ENCODE measurements around the gene SAMD14. TPM values are rescaled to one million over a fixed set of nuclear protein-coding genes. Genes with fewer than 3 reads are reported as not detected.

The SAMD14 gene
- polyA plus RNA-seq, 2 donors: 0.37 to 0.44 TPM

DNA sequence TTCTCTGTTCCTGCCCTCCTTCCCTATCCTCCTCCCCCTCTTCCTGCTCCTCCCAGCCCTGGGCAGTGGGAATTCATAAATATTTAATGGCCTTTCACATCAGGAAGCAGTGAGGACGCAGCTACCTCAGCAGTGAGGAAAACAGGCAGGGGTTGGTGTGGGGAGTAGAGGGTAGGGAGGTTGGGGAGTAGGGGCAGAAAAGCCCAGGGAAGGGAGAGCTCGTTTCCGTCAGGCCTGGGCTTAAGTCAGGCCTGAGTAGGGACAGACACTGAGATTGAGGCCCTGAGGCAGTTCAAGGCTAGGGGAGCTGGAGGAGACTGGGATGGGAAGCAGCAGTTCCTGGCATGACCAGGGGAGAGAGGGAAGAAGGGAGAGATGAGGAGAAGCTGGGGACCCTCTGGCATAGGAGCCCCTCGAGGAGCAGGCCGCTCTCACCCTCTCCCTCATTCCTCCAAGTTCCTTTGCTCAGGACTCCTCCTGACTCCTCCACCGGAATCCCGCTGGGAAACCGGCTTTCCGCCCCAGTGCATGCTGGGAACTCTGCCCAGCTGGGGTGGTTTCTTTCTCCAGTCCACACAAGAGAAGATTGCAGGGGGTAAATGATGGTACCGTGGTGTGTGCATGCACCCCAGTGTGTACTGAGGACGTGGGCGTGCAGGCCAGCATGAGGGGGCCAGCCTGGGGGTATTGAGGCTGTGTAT, 6.2 kb downstream of the SAMD14 start:
- WGBS, 2 donors: 41 to 45% methylated on average over 12 of the region's 12 CpGs
- peaks cover 2 to 5% of the 10 kb centered on the region in 2 donors for H3K4me1 ChIP-seq (ENCODE audit: control insufficient read depth in 2 of 2, insufficient read depth in 2 of 2, low read length in 1 of 2)
- peak overlapping the region; percentile 17 to 33 for H3K27ac ChIP-seq (ENCODE audit: low read depth in 2 of 2, low read length in 1 of 2)
- H3K27me3 ChIP-seq (ENCODE audit: control insufficient read depth in 1 of 2, insufficient read depth in 2 of 2, low read length in 2 of 2): no peaks in the 10 kb centered on the region
- H3K4me3 ChIP-seq (ENCODE audit: low read depth in 1 of 2, low read length in 2 of 2): no peak overlapping the region
- no peaks in the 10 kb centered on the region for H3K36me3 ChIP-seq (ENCODE audit: control insufficient read depth in 2 of 2, insufficient read depth in 2 of 2, low read length in 1 of 2)
- no peaks in the 10 kb centered on the region for H3K9me3 ChIP-seq (ENCODE audit: control insufficient read depth in 2 of 2, insufficient read depth in 1 of 2, low read depth in 1 of 2, low read length in 1 of 2)

DNA sequence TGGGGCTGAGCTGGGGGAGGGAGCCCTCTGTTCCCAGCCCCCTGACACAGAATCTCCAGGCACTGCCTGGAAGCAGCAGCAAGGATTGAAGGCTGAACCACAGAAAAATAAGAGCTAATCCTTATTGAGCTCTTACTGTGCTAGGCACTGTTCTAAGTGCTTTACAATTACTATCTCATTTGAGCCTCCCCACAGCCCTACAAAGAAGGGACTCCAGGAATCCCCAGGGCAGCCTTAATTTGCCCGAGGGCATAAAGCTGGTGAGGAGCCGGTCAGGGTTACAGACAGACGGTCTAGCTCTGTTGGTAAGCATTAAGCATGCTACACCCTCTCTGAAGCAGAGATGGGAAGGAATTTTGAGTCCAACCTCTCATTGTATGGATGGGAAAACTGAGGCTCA, 7.0 kb downstream of the SAMD14 start:
- Histone ChIP-seq H3K27me3 (ENCODE audit: control insufficient read depth in 1 of 2, insufficient read depth in 2 of 2, low read length in 2 of 2) (no peaks in the 10 kb centered on the region), H3K36me3 (ENCODE audit: control insufficient read depth in 2 of 2, insufficient read depth in 2 of 2, low read length in 1 of 2) (no peaks in the 10 kb centered on the region), H3K4me3 (ENCODE audit: low read depth in 1 of 2, low read length in 2 of 2) (no peak overlapping the region), H3K4me1 (ENCODE audit: control insufficient read depth in 2 of 2, insufficient read depth in 2 of 2, low read length in 1 of 2) (peaks cover 2 to 5% of the 10 kb centered on the region in 2 donors), H3K9me3 (ENCODE audit: control insufficient read depth in 2 of 2, insufficient read depth in 1 of 2, low read depth in 1 of 2, low read length in 1 of 2) (no peaks in the 10 kb centered on the region), H3K27ac (ENCODE audit: low read depth in 2 of 2, low read length in 1 of 2) (no peak overlapping the region)
- WGBS, 2 donors: 87 to 97% methylated on average over 3 of the region's 3 CpGs

DNA sequence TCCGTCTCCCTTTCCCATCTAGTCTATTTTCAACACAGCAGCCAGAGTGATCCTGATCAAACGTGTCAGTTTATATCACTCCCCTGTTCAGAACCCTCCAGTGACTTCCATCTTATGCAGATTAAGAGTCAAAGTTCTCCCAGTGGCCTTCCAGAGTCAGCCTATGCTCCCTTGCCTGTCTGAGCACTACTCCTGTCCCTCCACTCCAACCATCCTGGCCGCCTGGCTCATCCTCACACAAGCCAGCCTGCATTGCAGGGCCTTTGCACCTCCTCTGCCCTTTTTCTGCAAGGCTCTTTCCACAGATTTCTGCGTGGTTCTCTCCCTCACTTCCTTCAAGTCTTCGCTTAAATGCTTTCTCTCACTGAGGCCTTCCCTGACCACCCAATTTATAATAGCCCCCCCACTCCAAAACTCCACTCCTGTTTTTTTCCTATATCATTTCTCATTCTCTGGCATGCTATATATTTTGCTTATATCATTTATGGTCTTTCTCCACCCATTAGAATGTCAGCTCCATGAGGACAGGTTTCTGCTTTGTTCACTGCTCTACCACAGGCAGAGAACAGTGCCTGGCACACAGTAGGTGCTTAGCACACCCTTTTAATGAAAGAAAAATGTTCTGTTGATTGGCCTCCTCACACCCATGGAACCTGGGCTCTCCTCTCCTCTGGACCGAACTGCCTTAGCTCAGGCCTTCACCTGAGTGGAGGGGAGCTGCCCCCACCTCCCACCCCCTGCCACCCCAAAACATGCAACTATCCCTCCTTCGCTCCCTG, 9.3 kb downstream of the SAMD14 start:
- Histone ChIP-seq H3K4me3 (ENCODE audit: low read depth in 1 of 2, low read length in 2 of 2) (no peak overlapping the region), H3K36me3 (ENCODE audit: control insufficient read depth in 2 of 2, insufficient read depth in 2 of 2, low read length in 1 of 2) (no peaks in the 10 kb centered on the region), H3K4me1 (ENCODE audit: control insufficient read depth in 2 of 2, insufficient read depth in 2 of 2, low read length in 1 of 2) (peaks cover 2 to 5% of the 10 kb centered on the region in 2 donors), H3K27me3 (ENCODE audit: control insufficient read depth in 1 of 2, insufficient read depth in 2 of 2, low read length in 2 of 2) (no peaks in the 10 kb centered on the region), H3K9me3 (ENCODE audit: control insufficient read depth in 2 of 2, insufficient read depth in 1 of 2, low read depth in 1 of 2, low read length in 1 of 2) (no peaks in the 10 kb centered on the region), H3K27ac (ENCODE audit: low read depth in 2 of 2, low read length in 1 of 2) (no peak overlapping the region)
- WGBS, 2 donors: 88 to 90% methylated on average over 7 of the region's 7 CpGs

DNA sequence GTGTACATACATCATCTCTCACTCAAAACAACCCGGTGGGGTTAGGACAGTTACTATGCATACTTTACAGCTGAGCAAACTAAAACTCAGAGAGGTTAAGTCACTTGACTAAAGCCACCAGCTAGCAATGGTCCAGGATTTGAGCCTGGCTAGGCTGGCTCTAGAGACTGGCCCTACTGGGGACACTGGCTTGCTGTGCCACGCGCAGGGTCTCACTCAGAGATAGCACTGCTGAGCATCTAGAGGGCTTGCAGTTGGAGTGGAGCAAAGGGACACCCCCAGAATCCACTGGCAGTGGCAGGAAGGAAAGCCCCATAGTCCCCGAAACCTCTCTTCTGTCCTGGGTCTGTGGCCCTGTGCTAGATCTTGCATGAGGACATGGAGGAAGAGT, 11.1 kb downstream of the SAMD14 start:
- Histone ChIP-seq H3K27me3 (ENCODE audit: control insufficient read depth in 1 of 2, insufficient read depth in 2 of 2, low read length in 2 of 2) (no peaks in the 10 kb centered on the region), H3K9me3 (ENCODE audit: control insufficient read depth in 2 of 2, insufficient read depth in 1 of 2, low read depth in 1 of 2, low read length in 1 of 2) (no peaks in the 10 kb centered on the region), H3K4me3 (ENCODE audit: low read depth in 1 of 2, low read length in 2 of 2) (no peak overlapping the region), H3K4me1 (ENCODE audit: control insufficient read depth in 2 of 2, insufficient read depth in 2 of 2, low read length in 1 of 2) (peaks cover under 1 to 6% of the 10 kb centered on the region in 2 donors), H3K36me3 (ENCODE audit: control insufficient read depth in 2 of 2, insufficient read depth in 2 of 2, low read length in 1 of 2) (no peaks in the 10 kb centered on the region), H3K27ac (ENCODE audit: low read depth in 2 of 2, low read length in 1 of 2) (no peak overlapping the region)
- 85 to 87% methylated on average over 4 of the region's 4 CpGs for WGBS, 2 donors

DNA sequence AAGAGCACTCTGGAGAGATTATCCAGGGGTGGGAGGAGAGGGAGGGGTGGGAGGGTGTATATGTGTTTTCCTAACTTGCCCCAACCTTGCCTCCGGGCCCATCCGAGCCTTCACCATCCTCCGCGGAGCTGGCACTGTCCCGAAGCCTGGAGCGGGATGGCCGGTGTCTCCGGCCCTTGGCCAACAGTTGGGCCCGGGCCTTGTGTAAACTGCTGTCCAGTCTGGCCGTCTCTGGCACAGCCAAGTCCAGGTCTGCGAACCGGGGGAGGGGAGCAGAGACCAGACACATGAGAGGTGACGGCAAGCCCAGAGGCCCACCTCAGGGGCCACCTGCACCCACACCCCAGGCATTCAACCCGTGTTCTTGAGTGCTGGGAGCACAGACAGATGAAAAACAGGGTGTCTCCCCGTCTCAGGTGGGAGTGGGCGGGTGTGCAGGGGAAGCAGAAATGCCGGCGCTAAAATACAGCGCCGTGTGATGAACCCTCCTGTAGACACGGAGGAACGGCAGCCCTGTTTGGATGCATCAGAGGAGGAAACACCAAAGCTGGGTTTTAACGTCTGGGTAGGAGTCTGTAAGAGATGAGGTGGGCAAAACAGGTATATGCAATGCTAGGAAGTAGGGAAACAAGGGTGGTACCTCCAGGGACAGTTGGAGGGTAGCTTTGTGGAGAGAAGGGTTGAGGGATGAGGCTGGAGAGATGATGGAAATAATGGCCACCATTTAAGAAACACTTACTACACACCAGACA, 11.7 kb downstream of the SAMD14 start:
- no peaks in the 10 kb centered on the region for H3K9me3 ChIP-seq (ENCODE audit: control insufficient read depth in 2 of 2, insufficient read depth in 1 of 2, low read depth in 1 of 2, low read length in 1 of 2)
- no peak overlapping the region for H3K4me3 ChIP-seq (ENCODE audit: low read depth in 1 of 2, low read length in 2 of 2)
- no peaks in the 10 kb centered on the region for H3K36me3 ChIP-seq (ENCODE audit: control insufficient read depth in 2 of 2, insufficient read depth in 2 of 2, low read length in 1 of 2)
- no peaks in the 10 kb centered on the region for H3K27me3 ChIP-seq (ENCODE audit: control insufficient read depth in 1 of 2, insufficient read depth in 2 of 2, low read length in 2 of 2)
- H3K4me1 ChIP-seq (ENCODE audit: control insufficient read depth in 2 of 2, insufficient read depth in 2 of 2, low read length in 1 of 2): peaks cover 0 to 3% of the 10 kb centered on the region in 2 donors
- no peak overlapping the region for H3K27ac ChIP-seq (ENCODE audit: low read depth in 2 of 2, low read length in 1 of 2)
- WGBS, 2 donors: 66 to 69% methylated on average over 23 of the region's 23 CpGs

DNA sequence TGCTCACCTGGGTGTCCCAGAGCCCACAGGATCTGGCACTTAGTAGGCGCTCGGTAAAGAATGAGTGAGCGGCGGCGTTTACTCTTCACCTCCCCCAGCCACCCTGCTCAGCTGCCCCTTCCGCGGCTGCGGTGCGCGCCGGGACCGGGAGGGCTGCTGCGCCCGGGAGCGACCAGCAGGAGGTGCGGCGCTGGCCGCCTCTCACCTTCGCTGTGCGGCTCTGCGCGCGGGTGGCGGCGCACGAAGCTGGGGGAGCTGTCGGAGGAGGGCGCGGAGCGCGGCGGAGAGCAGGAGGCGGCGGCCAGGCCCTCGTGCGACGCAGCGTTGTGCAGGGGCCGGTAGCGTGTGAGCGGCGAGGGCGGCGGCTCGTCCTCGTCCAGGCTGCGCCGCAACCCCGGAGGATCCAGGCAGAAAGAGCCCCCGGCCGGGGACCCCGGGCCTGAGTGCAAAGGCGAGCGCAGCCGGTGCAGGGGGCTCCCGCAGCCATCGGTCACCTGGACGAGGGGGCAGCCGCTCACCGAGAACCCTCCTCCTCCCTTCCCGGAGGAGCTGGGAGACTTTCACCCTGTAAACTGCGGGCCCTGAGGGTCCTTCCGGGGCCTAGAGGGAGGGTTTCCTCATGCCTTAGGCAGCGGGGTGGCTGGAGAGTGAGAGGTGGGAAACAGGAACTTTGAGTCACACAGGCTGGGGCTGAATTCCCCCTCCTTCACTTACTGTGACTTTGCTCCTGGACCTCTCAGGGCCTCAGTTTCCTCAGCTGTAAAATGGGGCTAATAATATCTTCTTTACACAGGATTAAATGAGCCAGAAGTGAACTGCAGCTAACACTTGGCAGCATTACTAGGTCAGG, 12.5 kb downstream of the SAMD14 start:
- no peaks in the 10 kb centered on the region for H3K36me3 ChIP-seq (ENCODE audit: control insufficient read depth in 2 of 2, insufficient read depth in 2 of 2, low read length in 1 of 2)
- peaks cover under 1 to 10% of the 10 kb centered on the region in 2 donors for H3K4me1 ChIP-seq (ENCODE audit: control insufficient read depth in 2 of 2, insufficient read depth in 2 of 2, low read length in 1 of 2)
- 12% methylated on average over 63 to 64 of the region's 64 CpGs for WGBS, 2 donors
- no peak overlapping the region for H3K27ac ChIP-seq (ENCODE audit: low read depth in 2 of 2, low read length in 1 of 2)
- no peak overlapping the region for H3K4me3 ChIP-seq (ENCODE audit: low read depth in 1 of 2, low read length in 2 of 2)
- no peaks in the 10 kb centered on the region for H3K27me3 ChIP-seq (ENCODE audit: control insufficient read depth in 1 of 2, insufficient read depth in 2 of 2, low read length in 2 of 2)
- H3K9me3 ChIP-seq (ENCODE audit: control insufficient read depth in 2 of 2, insufficient read depth in 1 of 2, low read depth in 1 of 2, low read length in 1 of 2): no peaks in the 10 kb centered on the region

DNA sequence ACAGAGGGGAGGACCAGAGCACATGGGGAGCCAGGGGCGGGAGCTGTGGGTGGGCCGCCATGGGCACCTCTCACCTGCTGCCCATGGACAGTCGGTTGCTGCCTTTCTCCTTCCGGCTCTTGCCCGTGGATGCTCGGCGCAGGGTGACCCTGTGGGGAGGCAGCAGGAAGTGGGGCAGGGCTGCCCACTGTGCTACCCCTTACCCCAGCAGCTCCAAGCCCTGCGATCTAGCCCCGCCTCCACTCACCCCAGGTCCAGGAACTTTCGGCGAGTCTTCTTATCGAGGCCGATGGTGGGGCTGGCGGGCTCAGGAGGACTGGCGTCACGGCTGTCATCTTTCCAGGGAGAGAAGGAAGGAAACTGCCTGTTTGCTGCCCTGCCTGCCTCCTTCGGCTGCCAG, 14.2 kb downstream of the SAMD14 start:
- H3K4me1 ChIP-seq (ENCODE audit: control insufficient read depth in 2 of 2, insufficient read depth in 2 of 2, low read length in 1 of 2): peaks cover 4 to 15% of the 10 kb centered on the region in 2 donors
- no peaks in the 10 kb centered on the region for H3K36me3 ChIP-seq (ENCODE audit: control insufficient read depth in 2 of 2, insufficient read depth in 2 of 2, low read length in 1 of 2)
- 70% methylated on average over 15 to 17 of the region's 17 CpGs for WGBS, 2 donors
- H3K27me3 ChIP-seq (ENCODE audit: control insufficient read depth in 1 of 2, insufficient read depth in 2 of 2, low read length in 2 of 2): no peaks in the 10 kb centered on the region
- no peak overlapping the region for H3K27ac ChIP-seq (ENCODE audit: low read depth in 2 of 2, low read length in 1 of 2)
- no peak overlapping the region for H3K4me3 ChIP-seq (ENCODE audit: low read depth in 1 of 2, low read length in 2 of 2)
- no peaks in the 10 kb centered on the region for H3K9me3 ChIP-seq (ENCODE audit: control insufficient read depth in 2 of 2, insufficient read depth in 1 of 2, low read depth in 1 of 2, low read length in 1 of 2)

DNA sequence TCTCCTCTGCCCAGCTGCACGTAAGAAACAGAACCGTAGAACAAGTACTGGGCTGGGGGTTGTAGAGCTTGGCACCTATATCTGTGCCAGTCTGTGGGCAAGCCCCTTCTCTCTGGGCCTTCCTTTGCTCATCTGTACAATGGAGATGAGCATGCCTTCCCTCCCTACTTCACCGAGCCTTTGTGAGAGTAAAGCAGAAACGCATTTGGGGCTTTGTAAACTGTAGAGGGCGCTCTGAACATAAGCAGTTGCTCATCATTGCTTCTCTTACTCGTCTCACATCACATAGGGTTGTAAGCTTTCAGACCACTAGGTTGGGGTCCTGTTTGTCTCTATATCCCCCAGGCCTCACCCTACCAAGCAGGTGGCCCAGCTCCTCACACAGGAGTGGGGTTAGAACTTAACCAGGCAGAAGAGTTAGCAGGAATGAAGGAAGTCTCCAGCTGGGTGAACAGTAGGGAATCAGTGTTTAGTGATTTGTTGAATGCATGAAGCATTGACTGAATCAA, 15.1 kb downstream of the SAMD14 start:
- Histone ChIP-seq H3K9me3 (ENCODE audit: control insufficient read depth in 2 of 2, insufficient read depth in 1 of 2, low read depth in 1 of 2, low read length in 1 of 2) (no peaks in the 10 kb centered on the region), H3K4me3 (ENCODE audit: low read depth in 1 of 2, low read length in 2 of 2) (no peak overlapping the region), H3K36me3 (ENCODE audit: control insufficient read depth in 2 of 2, insufficient read depth in 2 of 2, low read length in 1 of 2) (peaks cover 0 to 2% of the 10 kb centered on the region in 2 donors), H3K27me3 (ENCODE audit: control insufficient read depth in 1 of 2, insufficient read depth in 2 of 2, low read length in 2 of 2) (no peaks in the 10 kb centered on the region), H3K27ac (ENCODE audit: low read depth in 2 of 2, low read length in 1 of 2) (no peak overlapping the region), H3K4me1 (ENCODE audit: control insufficient read depth in 2 of 2, insufficient read depth in 2 of 2, low read length in 1 of 2) (peaks cover 4 to 15% of the 10 kb centered on the region in 2 donors)
- WGBS, 2 donors: 12 to 27% methylated on average over 6 of the region's 6 CpGs

DNA sequence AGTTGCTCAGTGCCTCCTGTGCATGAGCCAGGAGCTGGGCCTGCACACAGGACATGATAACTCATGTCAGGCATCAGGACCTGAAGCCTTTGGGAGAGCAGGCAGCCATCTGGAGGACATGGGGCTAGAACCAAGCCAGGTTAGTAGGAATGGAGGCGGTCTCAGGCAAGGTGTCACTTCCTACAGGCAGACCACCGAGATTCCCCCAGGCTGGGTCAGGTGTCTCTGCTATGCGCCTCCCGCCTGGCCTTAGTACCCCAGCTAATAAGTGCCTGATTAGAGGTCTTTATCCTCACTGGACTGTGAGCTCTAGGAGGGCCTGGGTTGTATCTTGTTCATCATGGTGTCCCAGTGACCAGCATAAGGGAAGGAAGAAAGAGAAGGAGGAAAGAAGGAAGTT, 15.6 kb downstream of the SAMD14 start:
- Histone ChIP-seq H3K4me3 (ENCODE audit: low read depth in 1 of 2, low read length in 2 of 2) (no peak overlapping the region), H3K27ac (ENCODE audit: low read depth in 2 of 2, low read length in 1 of 2) (no peak overlapping the region), H3K36me3 (ENCODE audit: control insufficient read depth in 2 of 2, insufficient read depth in 2 of 2, low read length in 1 of 2) (peaks cover 1 to 5% of the 10 kb centered on the region in 2 donors), H3K4me1 (ENCODE audit: control insufficient read depth in 2 of 2, insufficient read depth in 2 of 2, low read length in 1 of 2) (peaks cover 4 to 15% of the 10 kb centered on the region in 2 donors), H3K27me3 (ENCODE audit: control insufficient read depth in 1 of 2, insufficient read depth in 2 of 2, low read length in 2 of 2) (no peaks in the 10 kb centered on the region), H3K9me3 (ENCODE audit: control insufficient read depth in 2 of 2, insufficient read depth in 1 of 2, low read depth in 1 of 2, low read length in 1 of 2) (no peaks in the 10 kb centered on the region)
- 83 to 88% methylated on average over 4 of the region's 4 CpGs for WGBS, 2 donors

Measured in esophagus (tissue), 2 donors.